ENCODE data around the gene FNDC3B. TPM values are rescaled to one million over a fixed set of nuclear protein-coding genes. Genes with fewer than 3 reads are reported as not detected.

Gene FNDC3B
- total and polyA plus RNA-seq, 4 donors: 23.3 to 74.2 (median 32.9) TPM

GRCh38 chr3:172448661-172449465, 409.5 kb downstream of the FNDC3B start (continued):
- TF ChIP-seq EGR1 (IDR thresholded peaks at IDR 0.05; ENCODE audit: low read depth in 2 of 2) (no peak), RAD21 (IDR thresholded peaks at IDR 0.05) (no peak), HNF4A (conservative IDR thresholded peaks at IDR 0.05) (no peak), NR2F2 (IDR thresholded peaks at IDR 0.05) (no peak), FOXA1 (IDR thresholded peaks at IDR 0.05) (no peak)
- TF ChIP-seq, protein P1, sequence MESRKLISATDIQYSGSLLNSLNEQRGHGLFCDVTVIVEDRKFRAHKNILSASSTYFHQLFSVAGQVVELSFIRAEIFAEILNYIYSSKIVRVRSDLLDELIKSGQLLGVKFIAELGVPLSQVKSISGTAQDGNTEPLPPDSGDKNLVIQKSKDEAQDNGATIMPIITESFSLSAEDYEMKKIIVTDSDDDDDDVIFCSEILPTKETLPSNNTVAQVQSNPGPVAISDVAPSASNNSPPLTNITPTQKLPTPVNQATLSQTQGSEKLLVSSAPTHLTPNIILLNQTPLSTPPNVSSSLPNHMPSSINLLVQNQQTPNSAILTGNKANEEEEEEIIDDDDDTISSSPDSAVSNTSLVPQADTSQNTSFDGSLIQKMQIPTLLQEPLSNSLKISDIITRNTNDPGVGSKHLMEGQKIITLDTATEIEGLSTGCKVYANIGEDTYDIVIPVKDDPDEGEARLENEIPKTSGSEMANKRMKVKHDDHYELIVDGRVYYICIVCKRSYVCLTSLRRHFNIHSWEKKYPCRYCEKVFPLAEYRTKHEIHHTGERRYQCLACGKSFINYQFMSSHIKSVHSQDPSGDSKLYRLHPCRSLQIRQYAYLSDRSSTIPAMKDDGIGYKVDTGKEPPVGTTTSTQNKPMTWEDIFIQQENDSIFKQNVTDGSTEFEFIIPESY (IDR thresholded peaks at IDR 0.05): no peak
- TF ChIP-seq, protein P2, sequence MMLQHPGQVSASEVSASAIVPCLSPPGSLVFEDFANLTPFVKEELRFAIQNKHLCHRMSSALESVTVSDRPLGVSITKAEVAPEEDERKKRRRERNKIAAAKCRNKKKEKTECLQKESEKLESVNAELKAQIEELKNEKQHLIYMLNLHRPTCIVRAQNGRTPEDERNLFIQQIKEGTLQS (IDR thresholded peaks at IDR 0.05): no peak

DNA sequence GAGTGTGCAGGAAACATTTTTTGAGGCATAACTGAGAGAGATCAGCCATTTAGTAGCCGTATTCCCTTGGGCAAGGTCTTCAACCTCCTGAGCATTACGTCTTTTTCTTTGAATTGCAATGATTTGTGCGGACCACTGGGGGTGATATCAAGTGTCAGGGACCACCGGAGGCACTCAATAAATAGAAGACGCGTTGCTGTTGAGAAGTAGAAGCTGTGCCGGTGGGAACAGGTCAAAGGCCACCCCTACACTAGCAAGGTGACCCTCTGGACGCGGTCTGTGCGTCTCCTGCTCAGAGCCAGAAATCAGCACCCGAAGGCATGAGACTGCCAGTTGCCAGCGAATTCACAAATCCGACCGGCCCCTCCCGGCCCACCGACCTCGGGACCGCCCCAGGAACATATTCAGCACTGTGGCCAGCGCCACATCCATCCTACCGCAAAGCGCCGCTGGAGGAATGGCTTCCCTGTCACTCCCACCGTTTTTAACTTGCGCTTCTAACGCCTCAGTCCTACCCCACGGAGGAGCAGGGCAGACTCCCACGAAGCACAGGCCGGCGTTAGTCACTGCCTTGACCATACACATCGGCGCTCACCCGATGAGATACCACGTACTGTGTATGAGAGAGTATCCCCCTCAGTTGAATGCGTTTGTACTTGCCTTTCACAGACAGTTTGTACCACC, 410.2 kb downstream of the FNDC3B start:
- Histone ChIP-seq H3K27me3 (ENCODE audit: control insufficient read depth in 4 of 4, insufficient read depth in 4 of 4, low read length in 3 of 4) (peaks cover 0 to 21% (median 14%) of the 10 kb centered on the region in 4 donors), H3K27ac (ENCODE audit: low read depth in 1 of 2, low read length in 2 of 2) (no peak overlapping the region), H3K4me1 (ENCODE audit: control insufficient read depth in 4 of 4, insufficient read depth in 4 of 4, low read length in 3 of 4) (peaks cover 0 to 15% (median 11%) of the 10 kb centered on the region in 4 donors), H3K9me3 (ENCODE audit: control insufficient read depth in 4 of 4, low read length in 3 of 4) (no peaks in the 10 kb centered on the region), H3K4me3 (ENCODE audit: low read depth in 1 of 3, low read length in 3 of 3) (peak overlapping the region in 1 of 3 donors; percentile 8), H3K36me3 (ENCODE audit: control insufficient read depth in 4 of 4, insufficient read depth in 3 of 4, low read depth in 1 of 4, low read length in 3 of 4) (no peaks in the 10 kb centered on the region), H3K9ac (ENCODE audit: low read depth in 1 of 2, low read length in 2 of 2) (no peak overlapping the region)
- TF ChIP-seq, protein P3, sequence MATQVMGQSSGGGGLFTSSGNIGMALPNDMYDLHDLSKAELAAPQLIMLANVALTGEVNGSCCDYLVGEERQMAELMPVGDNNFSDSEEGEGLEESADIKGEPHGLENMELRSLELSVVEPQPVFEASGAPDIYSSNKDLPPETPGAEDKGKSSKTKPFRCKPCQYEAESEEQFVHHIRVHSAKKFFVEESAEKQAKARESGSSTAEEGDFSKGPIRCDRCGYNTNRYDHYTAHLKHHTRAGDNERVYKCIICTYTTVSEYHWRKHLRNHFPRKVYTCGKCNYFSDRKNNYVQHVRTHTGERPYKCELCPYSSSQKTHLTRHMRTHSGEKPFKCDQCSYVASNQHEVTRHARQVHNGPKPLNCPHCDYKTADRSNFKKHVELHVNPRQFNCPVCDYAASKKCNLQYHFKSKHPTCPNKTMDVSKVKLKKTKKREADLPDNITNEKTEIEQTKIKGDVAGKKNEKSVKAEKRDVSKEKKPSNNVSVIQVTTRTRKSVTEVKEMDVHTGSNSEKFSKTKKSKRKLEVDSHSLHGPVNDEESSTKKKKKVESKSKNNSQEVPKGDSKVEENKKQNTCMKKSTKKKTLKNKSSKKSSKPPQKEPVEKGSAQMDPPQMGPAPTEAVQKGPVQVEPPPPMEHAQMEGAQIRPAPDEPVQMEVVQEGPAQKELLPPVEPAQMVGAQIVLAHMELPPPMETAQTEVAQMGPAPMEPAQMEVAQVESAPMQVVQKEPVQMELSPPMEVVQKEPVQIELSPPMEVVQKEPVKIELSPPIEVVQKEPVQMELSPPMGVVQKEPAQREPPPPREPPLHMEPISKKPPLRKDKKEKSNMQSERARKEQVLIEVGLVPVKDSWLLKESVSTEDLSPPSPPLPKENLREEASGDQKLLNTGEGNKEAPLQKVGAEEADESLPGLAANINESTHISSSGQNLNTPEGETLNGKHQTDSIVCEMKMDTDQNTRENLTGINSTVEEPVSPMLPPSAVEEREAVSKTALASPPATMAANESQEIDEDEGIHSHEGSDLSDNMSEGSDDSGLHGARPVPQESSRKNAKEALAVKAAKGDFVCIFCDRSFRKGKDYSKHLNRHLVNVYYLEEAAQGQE (IDR thresholded peaks at IDR 0.05): peak; percentile 98
- peak; percentile 22 for TF ChIP-seq YY1 (IDR thresholded peaks at IDR 0.05)
- no peak for TF ChIP-seq NR2F2 (IDR thresholded peaks at IDR 0.05)
- 9% methylated on average over 34 of the region's 34 CpGs for WGBS
- DNase-seq (ENCODE audit: low spot score): peak; percentile 42

Small RNA genes lying within 50 kb of the gene (small RNA-seq; reads per million reads assigned to genes)
- gene RN7SL141P: not detected

Other genes starting within 250 kb of the FNDC3B start
- 10 to 100 TPM; 26.7 to 31.5 TPM for gene PLD1, start 229.1 kb upstream of the FNDC3B start, total RNA-seq
- gene PLD1, start 229.1 kb upstream of the FNDC3B start, polyA plus RNA-seq: 10 to 100 TPM in 1 of 2 donors, 1 to 10 TPM in 1; 4.9 to 10.5 TPM
- gene TMEM212, start 196.2 kb upstream of the FNDC3B start, total RNA-seq: not detected
- gene TMEM212, start 196.2 kb upstream of the FNDC3B start, polyA plus RNA-seq: not detected

All from liver (tissue), 10 donors.